AG04449 (cell line): ENCODE results near the gene ACTR1A.
A peak's percentile ranks its signal among the peaks of the same experiment; 100 is the strongest.

Source experiments
- CTCF ChIA-PET: fragments of 350-600 bp; formaldehyde crosslinking; extraction: SDS; loops from one replicate; lab custom pipeline; 2021; ENCODE audit warnings: antibody characterized with exemption; lab: Yijun Ruan, JAX
- POLR2A ChIA-PET: fragments of 400-600, 350-600 bp; formaldehyde crosslinking; extraction: SDS; loops from one replicate; lab custom pipeline; 2020; ENCODE audit warnings: antibody characterized with exemption, inconsistent platforms; lab: Yijun Ruan, JAX
- DNase-seq: peaks from one replicate; pipeline ENCODE4 v3.0.0-alpha.2; 2010; ENCODE audit warnings: low read depth, low spot score
- H3K4me3 ChIP-seq: 2 replicates; pipeline ENCODE4 v1.5.1; 2011; ENCODE audit warnings: low read depth, mild to moderate bottlenecking, control low read depth, low read length
- TF ChIP-seq, protein P1 (sequence below): IDR thresholded peaks from one replicate; pipeline ENCODE4 v1.5.1; 2011; ENCODE audit warnings: mild to moderate bottlenecking, moderate library complexity, low read length, control low read depth, inconsistent platforms; ENCODE audit not compliant: insufficient read depth; ENCODE audit errors: missing control alignments

Gene ACTR1A

DNA sequence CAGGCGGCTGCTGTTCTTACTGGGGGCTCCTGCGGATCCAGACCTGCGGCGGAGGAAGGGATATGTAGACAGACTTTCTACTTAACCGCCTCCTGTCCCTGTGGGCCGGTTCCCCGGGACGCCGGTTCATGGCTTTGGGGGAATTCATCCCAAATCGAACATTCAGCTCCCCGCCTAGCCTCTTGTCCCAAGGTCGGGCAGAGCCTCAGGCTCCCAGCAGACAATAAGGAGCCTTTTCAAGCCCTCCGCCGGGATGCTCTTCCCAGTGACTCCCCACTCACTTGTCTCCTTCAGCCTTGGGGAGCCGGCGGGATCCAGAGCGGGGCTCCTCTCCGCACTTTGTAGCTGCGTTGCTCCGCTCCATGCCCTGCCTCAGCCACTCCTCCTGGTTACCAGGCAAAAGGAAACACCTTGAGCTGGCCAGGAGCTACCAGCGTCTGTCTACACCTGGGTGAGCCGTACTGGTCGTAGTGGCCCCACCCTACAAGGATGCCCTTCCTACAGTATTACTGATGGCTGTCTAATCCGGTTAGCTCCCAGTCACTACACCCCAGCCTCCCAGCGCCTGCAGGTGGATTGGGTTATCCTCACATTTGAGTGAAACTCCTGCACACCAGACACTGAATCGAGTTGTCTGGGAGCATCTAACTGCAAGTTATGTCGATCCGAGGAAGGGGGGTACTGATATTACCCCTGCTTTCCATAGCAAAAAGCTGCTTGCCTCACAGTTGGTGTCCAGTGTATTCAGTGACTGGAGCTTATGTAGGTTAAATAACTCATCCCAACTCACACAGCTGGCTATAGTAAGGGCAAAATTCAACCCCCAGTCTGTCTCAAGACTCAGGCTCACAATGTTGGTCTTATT is 51.2 kb downstream of the ACTR1A start, which contains the start of gene C10orf95:
Gene C10orf95, minus strand, starts transcription at position 439 of the 865 bp plus-strand sequence. CDS start 450 bp downstream, outside the sequence.
- H3K4me3 ChIP-seq: peak within 1 kb of the TSS; percentile 70
- TF ChIP-seq, protein P1, sequence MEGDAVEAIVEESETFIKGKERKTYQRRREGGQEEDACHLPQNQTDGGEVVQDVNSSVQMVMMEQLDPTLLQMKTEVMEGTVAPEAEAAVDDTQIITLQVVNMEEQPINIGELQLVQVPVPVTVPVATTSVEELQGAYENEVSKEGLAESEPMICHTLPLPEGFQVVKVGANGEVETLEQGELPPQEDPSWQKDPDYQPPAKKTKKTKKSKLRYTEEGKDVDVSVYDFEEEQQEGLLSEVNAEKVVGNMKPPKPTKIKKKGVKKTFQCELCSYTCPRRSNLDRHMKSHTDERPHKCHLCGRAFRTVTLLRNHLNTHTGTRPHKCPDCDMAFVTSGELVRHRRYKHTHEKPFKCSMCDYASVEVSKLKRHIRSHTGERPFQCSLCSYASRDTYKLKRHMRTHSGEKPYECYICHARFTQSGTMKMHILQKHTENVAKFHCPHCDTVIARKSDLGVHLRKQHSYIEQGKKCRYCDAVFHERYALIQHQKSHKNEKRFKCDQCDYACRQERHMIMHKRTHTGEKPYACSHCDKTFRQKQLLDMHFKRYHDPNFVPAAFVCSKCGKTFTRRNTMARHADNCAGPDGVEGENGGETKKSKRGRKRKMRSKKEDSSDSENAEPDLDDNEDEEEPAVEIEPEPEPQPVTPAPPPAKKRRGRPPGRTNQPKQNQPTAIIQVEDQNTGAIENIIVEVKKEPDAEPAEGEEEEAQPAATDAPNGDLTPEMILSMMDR: no peak
- CTCF ChIA-PET: interaction anchor here (0.9 to 5.1 kb wide), 11 partner anchors 8 to 58 kb away, joined by 3 to 32 read pairs (median 4); no protein-coding TSS in a partner anchor
- DNase-seq: no peak
- POLR2A ChIA-PET: interaction anchor here (0.9 to 2.0 kb wide), 2 partner anchors 16 to 19 kb away, joined by 3 to 15 read pairs; partner anchors contain the start of gene CUEDC2

DNA sequence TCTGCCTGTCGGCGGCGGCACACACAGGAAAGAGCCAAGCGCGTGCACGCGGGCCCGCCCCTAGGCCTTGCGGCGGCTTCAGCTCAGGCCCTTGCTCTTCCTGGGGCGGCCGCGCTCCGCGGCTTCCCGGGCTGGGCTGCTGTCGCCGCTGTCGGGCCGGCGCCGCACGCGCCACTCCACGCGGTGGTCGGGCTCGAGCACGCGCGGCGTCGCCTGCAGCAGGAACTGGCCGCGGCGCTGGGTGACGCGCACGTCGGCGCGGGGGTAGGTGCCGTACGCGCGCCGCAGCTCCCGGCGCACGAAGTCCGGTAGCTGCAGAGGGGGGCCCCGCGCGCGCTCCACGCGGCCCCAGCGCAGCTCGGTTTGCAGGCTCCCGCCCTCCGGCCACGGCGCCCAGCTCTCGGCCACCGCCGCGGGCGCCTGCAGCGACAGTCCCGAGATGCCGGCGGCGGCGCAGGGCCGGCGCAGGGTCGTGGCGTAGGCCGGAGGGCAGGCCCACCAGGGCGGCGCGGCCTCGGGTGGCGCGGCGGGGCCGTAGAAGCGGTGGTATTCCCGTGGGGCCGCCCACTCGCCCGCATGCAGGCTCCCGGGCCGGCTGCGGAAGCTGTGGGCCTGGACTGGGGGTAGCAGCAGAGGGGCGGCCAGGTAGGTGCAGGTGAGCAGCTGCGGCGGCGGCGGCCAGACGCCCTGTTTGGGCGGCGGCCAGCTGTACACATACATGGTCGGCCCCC is 52.0 kb downstream of the ACTR1A start:
- CTCF ChIA-PET: interaction anchor here (1.1 to 5.1 kb wide), 10 partner anchors 9 to 221 kb away, joined by 3 to 32 read pairs (median 4); no protein-coding TSS in a partner anchor

DNA sequence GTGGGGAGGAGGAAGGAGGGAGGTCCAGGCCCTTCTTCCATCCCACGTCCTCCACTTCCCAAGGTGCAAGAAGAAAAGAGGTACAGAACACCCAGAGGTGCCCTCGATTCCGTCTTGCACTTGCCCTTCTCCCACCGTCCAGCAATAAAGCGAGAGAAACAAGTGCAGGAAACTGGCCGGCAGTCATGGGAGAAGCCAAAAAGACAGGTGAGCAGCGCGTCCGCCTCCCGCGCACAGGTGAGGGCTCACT is 52.5 kb downstream of the ACTR1A start:
- ChIA-PET CTCF (interaction anchor here (1.1 to 5.1 kb wide), 6 partner anchors 29 to 220 kb away, joined by 3 to 32 read pairs (median 5); no protein-coding TSS in a partner anchor), POLR2A (interaction anchor here (0.9 to 2.0 kb wide), 2 partner anchors 18 to 182 kb away, joined by 4 to 15 read pairs; partner anchors contain the start of gene CUEDC2)
- TF ChIP-seq, protein P1: no peak
- H3K4me3 ChIP-seq: peak overlapping the region; percentile 70
- DNase-seq: no peak

More for the DNA sequence above, 52.0 kb downstream of the ACTR1A start:
- TF ChIP-seq, protein P1: no peak
- DNase-seq: no peak
- POLR2A ChIA-PET: interaction anchor here (2.0 kb wide), 1 partner anchor 18 kb away, joined by 15 read pairs; the partner anchor contains the start of gene CUEDC2
- peak overlapping the region; percentile 70 for H3K4me3 ChIP-seq

DNA sequence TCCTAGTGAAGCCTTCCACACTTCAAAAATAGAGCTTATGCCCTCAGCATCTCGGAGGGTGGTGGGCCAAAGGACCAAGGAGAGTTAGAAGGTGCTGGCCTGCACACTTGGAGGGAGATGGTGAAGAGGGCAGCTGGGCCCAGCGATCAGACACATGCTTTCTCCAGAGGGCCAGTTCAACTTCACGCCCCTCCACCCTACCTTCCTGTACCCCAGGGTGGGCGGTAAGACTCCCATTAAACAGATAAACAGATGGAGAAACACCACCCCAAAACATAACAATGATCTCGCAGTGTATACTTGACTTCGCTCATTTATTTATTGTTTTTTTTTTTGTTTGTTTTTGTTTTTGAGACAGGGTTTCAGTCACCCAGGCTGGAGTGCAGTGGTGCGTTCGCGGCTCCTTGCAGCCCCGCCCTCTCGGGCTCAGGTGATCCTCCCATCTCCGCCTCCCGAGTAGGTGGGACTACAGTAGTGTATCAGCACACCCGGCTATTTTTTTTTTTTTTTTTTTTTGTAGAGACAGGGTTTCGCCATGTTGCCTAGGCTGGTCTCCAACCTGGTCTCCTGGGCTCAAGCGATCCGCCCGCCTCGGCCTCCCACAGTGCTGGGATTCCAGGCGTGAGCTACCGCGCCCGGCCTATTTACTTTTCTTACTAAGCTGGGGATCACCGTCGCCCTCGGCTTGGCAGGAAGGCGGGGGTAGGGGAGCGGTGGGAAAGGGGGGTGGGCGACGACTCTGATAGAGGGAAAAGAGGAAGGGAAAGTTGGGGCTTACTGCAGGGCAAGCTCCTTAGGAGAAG is 53.0 kb downstream of the ACTR1A start:
- POLR2A ChIA-PET: interaction anchor here (0.9 to 2.0 kb wide), 2 partner anchors 17 to 182 kb away, joined by 4 to 15 read pairs; partner anchors contain the start of gene CUEDC2
- DNase-seq: no peak
- H3K4me3 ChIP-seq: peak overlapping the region; percentile 70
- TF ChIP-seq, protein P1: no peak
- CTCF ChIA-PET: interaction anchor here (0.9 to 5.1 kb wide), 5 partner anchors 28 to 220 kb away, joined by 3 to 32 read pairs (median 5); no protein-coding TSS in a partner anchor

- no peak overlapping the region for H3K4me3 ChIP-seq
- ChIA-PET POLR2A (no interaction called here), CTCF (no interaction called here)
- TF ChIP-seq, protein P1: no peak
- DNase-seq: no peak
These were observed 57.7 kb downstream of the ACTR1A start for GRCh38 chr10:102444851-102445250.
